NOMO-1 treated with dmso at 0.1 percent for 144 hours (cell line): ENCODE measurements around the gene ST6GALNAC3.

Experiments used
- DNase-seq: peaks from one replicate; lab custom pipeline; 2025; ENCODE audit not compliant: unreplicated experiment; lab: John Stamatoyannopoulos, UW

The ST6GALNAC3 gene

DNA sequence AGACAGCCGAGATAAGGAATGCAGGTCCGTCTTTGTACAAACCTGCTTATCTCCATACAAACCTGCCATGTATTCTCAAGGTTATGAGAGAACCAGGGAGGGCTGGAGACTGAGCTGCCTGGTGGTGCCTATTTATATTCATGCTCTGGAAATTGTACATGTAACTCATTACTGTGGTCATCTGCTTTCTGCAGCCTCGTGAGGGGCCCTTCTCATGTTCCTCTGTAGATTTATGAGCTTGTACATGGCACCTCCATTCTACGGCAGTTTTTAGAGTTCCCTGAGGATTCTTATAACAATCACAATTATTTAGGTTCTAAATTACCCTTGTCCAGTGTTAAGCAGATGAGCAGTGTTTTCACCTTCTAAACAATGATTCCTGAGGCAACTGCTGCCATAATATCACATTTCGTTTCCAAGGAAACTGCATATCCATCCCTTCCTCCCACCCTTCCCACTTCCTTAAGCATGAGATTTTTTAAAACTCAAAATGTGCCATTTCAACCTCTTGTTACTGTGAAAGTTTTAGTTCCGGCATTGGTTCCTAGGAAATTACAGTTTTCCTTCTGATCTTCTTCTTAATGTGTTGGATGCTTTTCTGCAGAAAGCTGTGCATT lies 112.1 kb downstream of the ST6GALNAC3 start:
- no peak for DNase-seq

DNA sequence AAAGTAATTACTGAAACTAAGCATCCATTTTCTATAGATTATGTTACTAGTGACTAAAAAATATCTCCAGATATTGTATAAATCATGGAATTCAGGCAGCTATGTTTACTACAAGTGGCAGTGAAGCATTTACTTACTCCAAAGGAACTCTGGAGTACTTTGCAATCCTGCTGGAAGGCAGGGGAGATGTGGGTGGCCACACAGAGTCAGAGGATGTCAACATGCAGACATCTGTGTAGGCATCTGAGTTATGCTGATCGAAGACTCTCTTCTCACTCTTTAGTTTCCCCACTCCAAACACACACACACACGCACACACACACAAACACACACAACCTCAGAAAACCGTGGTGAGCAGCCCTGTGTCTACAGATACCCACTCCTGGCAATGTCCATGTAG lies 112.9 kb downstream of the ST6GALNAC3 start:
- no peak for DNase-seq

DNA sequence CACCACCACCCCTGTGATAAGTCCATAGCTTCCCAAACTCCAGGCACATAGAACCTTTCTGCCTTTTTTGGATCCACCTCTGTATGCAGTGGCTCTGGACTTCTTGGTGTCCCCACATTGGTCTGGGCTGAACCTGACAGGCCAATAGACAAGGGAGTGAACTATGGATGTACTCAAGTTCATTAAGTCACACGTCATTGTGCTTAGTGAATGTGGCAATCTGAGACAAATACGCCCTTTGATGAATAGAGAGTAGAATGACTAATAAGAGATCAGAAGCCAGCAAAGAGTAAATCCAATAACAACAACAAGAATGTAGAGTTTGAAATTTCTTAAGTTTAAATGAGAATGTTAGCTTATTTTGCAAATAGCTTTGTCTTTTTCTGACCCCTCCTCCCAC lies 114.8 kb downstream of the ST6GALNAC3 start:
- no peak for DNase-seq

DNA sequence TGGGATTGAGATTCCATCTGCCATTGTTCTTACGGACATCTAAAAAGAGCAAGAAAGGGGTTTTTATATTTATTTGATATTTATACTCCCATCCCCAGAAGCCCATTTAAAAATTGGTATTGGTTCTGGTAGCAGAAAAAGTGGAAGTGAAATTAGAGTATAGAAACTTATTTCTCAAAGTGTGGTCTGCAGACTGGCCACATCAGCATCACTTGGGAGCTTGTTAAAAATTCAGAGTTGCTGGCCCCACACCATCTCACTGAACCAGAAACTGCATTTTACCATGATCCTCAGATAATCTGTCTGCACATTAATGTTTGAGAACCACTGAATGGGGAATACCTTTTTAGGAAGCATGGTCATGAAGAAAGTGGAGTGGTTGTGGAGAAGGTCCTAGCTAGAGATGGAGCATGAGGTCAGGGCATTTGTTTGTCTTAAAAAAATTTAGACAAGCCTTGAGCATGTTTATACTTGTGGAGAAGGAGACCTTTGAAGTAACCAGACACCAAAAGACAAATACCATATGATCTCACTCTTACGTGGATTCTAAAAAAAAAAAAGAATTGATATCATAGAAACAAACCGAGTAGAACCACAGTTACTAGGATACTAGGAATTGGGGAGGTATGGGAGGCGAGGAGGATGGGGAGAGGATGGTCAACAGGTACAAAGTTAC lies 116.3 kb downstream of the ST6GALNAC3 start:
- no peak for DNase-seq

DNA sequence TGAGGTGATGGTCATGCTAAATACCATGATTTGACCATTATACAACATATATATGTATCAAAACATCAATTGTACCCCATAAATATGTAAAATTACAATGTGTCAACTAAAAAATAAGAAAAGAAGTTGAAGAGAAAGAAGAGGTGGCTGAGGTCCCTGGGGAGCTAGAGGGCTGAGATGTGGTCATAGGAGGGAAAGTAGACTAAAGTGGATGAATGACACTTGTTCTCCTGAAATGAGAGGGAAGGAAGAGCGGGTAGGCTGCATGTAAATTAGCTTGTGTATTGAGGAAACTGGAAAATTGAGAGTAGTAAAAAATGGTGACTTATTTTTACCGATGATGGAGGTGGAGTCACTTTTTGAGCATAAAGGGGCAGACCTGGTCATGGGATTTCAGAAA lies 117.0 kb downstream of the ST6GALNAC3 start:
- no peak for DNase-seq

- no peak for DNase-seq
These were observed 123.9 kb downstream of the ST6GALNAC3 start for GRCh38 chr1:76198452-76198851.

DNA sequence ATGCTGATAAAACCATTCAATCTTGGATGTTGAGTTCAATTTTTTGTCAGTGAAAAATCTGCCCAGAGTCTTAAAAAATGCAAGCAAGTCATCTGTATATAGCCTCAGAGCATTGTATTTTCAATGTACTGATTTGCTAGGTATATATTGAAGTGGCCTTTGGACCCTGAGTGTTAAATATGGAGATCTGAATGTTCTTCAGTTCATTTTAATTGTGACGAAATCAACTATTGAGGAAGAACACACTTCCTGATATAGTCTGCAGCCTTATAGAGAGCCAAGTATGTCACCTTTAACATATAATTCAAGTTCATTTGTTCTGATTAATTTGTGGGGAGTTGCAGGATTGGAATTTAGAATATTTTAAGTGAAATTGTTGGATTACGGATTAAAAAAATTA lies 128.1 kb downstream of the ST6GALNAC3 start:
- no peak for DNase-seq

DNA sequence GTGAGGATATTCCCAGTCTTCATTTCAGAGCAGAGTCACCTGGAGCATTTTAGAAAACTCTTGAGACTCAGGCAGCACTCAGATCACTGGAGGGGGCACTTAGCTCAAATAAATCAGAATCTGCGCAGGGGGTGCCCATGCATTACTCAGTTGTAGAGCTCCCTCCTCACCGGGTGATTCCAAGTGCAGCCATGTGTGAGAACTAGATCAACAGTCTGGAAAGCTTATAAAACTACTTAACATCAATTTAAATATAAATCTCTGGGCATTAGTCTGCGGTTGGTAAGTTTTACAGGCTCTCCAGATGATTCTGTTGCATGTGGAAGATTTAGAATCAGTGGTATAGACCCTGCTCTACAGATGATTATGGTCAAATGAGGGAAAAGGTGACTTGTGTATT lies 128.6 kb downstream of the ST6GALNAC3 start:
- no peak for DNase-seq

DNA sequence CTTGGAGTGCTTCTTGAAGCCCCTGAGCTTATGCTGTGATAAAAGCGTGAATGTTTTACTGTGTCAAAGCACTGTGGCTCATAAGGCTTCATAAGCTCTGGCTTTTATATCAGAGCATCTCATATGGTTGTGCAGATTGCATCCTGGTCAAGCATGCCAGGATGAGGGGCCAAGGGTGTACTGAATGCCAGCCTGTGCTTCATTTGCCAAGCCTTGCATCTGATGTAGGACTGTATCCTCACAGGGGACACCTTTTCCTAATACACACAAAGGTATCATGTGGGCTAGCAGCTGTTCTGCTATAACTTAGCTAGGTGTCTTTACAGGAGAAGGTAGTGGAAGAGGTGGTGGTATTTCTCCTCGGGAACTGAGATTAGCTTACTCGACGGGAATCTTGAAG lies 134.7 kb downstream of the ST6GALNAC3 start:
- DNase-seq, result no peak

DNA sequence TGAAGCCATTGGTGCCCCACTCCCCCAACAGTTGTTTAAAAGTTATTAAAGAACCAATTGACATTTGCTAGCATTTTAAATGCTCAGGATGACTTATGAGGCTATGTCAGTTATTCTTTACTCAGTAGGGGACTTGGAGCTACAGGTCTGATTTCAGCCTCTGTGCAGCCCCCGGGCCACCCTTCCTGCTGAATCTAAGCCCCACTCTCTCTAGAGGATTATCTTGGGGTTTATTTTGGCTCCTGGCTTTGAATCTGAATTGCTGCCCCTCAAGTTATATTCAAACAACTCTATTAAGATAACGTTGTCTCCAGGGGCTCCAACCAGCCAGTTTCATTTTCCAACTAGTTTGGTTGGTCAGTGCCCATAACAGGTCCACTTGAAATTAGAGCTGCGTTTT lies 135.1 kb downstream of the ST6GALNAC3 start:
- no peak for DNase-seq

GRCh38 chr1:76210160-76210559 lies 135.6 kb downstream of the ST6GALNAC3 start:
- no peak for DNase-seq

DNA sequence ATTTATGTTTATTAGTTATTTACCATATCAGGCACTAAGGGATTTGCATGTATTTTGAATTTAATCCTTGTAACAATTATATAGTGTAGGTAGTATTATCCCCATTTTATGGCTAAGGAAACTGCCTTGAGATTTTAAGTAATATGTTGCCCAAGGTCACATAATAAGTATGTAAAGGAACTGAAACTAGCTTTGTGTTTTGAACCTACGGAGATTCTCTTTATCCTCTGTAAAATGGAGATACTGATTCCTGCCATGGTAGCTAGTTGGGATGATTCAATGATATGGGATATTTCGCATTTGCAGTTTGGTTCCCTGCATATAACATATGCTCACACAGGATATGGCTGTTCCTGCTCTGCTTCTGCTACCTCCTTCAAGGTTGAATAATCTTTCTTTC lies 144.3 kb downstream of the ST6GALNAC3 start:
- no peak for DNase-seq

- DNase-seq, result no peak
These were observed 144.8 kb downstream of the ST6GALNAC3 start for GRCh38 chr1:76219366-76219818.

DNA sequence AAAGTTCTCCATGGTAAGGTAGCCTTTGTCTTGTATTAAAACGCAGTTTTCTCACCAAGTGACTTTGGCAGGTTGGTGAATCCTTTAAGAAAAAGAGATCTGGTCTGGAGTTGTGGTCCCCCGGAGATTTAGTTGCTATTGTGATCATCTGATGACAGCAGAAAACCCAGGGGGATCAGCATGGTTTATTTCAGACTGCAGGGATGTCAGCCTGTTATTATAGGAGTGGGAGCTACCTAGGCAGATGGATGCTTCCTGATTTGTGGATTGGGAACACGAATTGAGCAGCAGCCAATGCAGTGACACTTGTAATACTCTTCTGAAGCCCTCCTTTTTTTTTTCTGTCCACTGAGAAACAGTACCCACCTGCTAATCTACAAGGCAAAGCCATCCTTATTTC lies 150.2 kb downstream of the ST6GALNAC3 start:
- DNase-seq, result no peak

- DNase-seq, result no peak
These were observed 151.0 kb downstream of the ST6GALNAC3 start for GRCh38 chr1:76225526-76225925.

DNA sequence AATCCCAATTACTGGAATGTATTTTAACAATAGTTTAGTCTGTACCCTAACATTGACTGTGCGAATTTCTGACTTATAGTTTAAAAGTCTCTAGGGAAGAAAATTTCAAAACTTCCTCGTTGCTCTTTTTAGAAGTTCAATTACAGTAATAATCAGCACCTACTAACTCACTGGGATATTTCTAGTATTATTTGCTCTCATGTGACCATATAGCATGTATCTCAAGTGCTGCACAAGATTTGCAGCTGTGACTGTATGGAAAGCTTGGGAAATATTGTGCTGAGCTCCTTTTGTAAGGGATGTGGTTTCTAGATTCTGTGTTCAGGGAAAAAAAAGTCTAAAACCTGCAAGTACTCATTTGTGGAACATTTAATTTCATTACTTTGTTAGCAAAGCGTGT lies 153.1 kb downstream of the ST6GALNAC3 start:
- no peak for DNase-seq

GRCh38 chr1:76229279-76230005 lies 154.9 kb downstream of the ST6GALNAC3 start:
- no peak for DNase-seq

- DNase-seq, result no peak
These were observed 156.3 kb downstream of the ST6GALNAC3 start for GRCh38 chr1:76230842-76231281.

GRCh38 chr1:76231320-76231719 lies 156.8 kb downstream of the ST6GALNAC3 start:
- no peak for DNase-seq

GRCh38 chr1:76232666-76233065 lies 158.1 kb downstream of the ST6GALNAC3 start:
- no peak for DNase-seq

DNA sequence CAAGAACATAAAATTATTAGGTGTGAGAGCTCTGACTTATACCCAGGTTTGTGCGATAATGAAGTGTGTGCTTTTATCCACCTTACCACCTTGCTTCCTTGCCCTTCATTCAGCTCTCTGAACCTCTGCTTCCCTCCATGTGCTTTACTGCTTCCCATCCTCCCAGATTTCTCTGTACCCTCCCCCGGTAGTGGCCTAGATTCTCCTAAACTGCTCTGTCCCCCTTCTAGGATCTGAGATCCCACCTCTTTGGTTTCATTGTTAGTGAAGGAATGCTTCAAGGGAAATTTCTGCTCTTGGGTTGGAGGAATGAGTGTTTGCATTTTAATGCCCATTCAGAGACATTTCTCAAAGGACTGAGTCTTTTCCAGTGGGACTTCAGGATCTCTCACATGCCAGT lies 159.5 kb downstream of the ST6GALNAC3 start:
- no peak for DNase-seq

- no peak for DNase-seq
These were observed 162.7 kb downstream of the ST6GALNAC3 start for GRCh38 chr1:76237211-76237610.
